H1 (cell line): Measurements from ENCODE around the gene FBXO2. TPM values are rescaled to one million over a fixed set of nuclear protein-coding genes. Genes with fewer than 3 reads are reported as not detected.

ENCODE experiments used
- CTCF ChIA-PET: fragments of 300-600 bp; sonication (Branson Sonifier 250); formaldehyde crosslinking; loops from one replicate; lab custom pipeline; 2021; ENCODE audit not compliant: partially characterized antibody; lab: Charles Lee
- POLR2A ChIA-PET: fragments of 300-600 bp; sonication (Branson Sonifier 250); formaldehyde crosslinking; loops from one replicate; lab custom pipeline; 2021; ENCODE audit warnings: inconsistent platforms; ENCODE audit not compliant: partially characterized antibody; lab: Charles Lee
- DNase-seq, 2 experiments: peaks; one replicate each; pipeline versions ENCODE4 v3.0.0 to v3.0.0-alpha.2; 2010 to 2022; ENCODE audit warnings: low spot score in 2 of 2, low read depth in 1 of 2, mixed read lengths in 1 of 2
- FAIRE-seq: peaks from 2 replicates; lab custom pipeline; 2011; peaks lifted over from hg19 to GRCh38; lab: Jason Lieb, UNC
- H2AFZ ChIP-seq: 2 replicates; pipeline ENCODE4 v1.8.1; 2012; ENCODE audit warnings: low read length, inconsistent platforms
- H2AK5ac ChIP-seq: 2 replicates; pipeline ENCODE4 v1.6.1; 2013; ENCODE audit warnings: low read depth, low read length
- H2BK120ac ChIP-seq: replicated peaks from 2 replicates; pipeline ENCODE3; 2013; ENCODE audit warnings: low read depth, low read length, inconsistent platforms
- H2BK12ac ChIP-seq: 2 replicates; pipeline ENCODE4 v1.6.1; 2013; ENCODE audit warnings: low read depth, low read length
- H2BK15ac ChIP-seq: 2 replicates; pipeline ENCODE4 v1.6.1; 2013; ENCODE audit warnings: low read length
- H2BK20ac ChIP-seq: 2 replicates; pipeline ENCODE4 v1.6.1; 2013; ENCODE audit warnings: low read length
- H2BK5ac ChIP-seq: 2 replicates; pipeline ENCODE4 v1.6.1; 2013; ENCODE audit warnings: low read depth, low read length
- H3K14ac ChIP-seq: 2 replicates; pipeline ENCODE4 v1.6.1; 2013; ENCODE audit warnings: inconsistent platforms; ENCODE audit not compliant: insufficient read length
- H3K18ac ChIP-seq: 2 replicates; pipeline ENCODE4 v1.6.1; 2013; ENCODE audit warnings: low read length; ENCODE audit errors: extremely low read depth
- H3K23ac ChIP-seq: 2 replicates; pipeline ENCODE4 v1.6.1; 2013; ENCODE audit warnings: inconsistent platforms; ENCODE audit not compliant: insufficient read length
- H3K23me2 ChIP-seq: 2 replicates; pipeline ENCODE4 v1.6.1; 2013; ENCODE audit warnings: low read depth, low read length
- H3K27ac ChIP-seq: 2 replicates; pipeline ENCODE4 v1.6.1; 2011; ENCODE audit warnings: low read depth, low read length, inconsistent platforms
- H3K27me3 ChIP-seq, 4 experiments: replicated peaks in 1 of 4; 1 replicate in 1 of 4; 2 replicates in 3 of 4; pipeline versions ENCODE4 v1.6.1 to v1.8.1; 2011 to 2013; ENCODE audit warnings: low read length in 3 of 4, mild to moderate bottlenecking in 3 of 4, inconsistent platforms in 2 of 4, mixed read lengths in 2 of 4, moderate library complexity in 1 of 4; ENCODE audit not compliant: control insufficient read depth in 3 of 4, insufficient read depth in 3 of 4; ENCODE audit errors: extremely low read depth in 1 of 4
- H3K36me3 ChIP-seq, 4 experiments: 2 replicates each; pipeline versions ENCODE4 v1.6.1 to v1.8.1; 2011 to 2013; ENCODE audit warnings: mild to moderate bottlenecking in 4 of 4, low read length in 3 of 4, moderate library complexity in 2 of 4, control low read depth in 1 of 4, inconsistent platforms in 1 of 4; ENCODE audit not compliant: insufficient read depth in 4 of 4, control insufficient read depth in 2 of 4
- H3K4ac ChIP-seq: replicated peaks from 2 replicates; pipeline ENCODE3; 2013; ENCODE audit warnings: low read length, low read depth, mixed read lengths, inconsistent platforms; ENCODE audit not compliant: insufficient read length
- H3K4me1 ChIP-seq, 4 experiments: replicated peaks in 1 of 4; 1 replicate in 1 of 4; 2 replicates in 3 of 4; pipeline versions ENCODE4 v1.6.1 to v1.8.1; 2011 to 2013; ENCODE audit warnings: low read length in 3 of 4, inconsistent platforms in 2 of 4, mixed read lengths in 1 of 4; ENCODE audit not compliant: insufficient read depth in 4 of 4, control insufficient read depth in 3 of 4
- H3K4me2 ChIP-seq, 2 experiments: 2 replicates each; pipeline versions ENCODE4 v1.6.1 to v1.8.1; 2011 to 2013; ENCODE audit warnings: low read depth in 2 of 2, low read length in 2 of 2, control low read depth in 1 of 2, inconsistent platforms in 1 of 2, mild to moderate bottlenecking in 1 of 2; ENCODE audit not compliant: insufficient read depth in 1 of 2
- H3K4me3 ChIP-seq, 4 experiments: fragments of 200-600, 300-600 bp in 1 of 4; sonication (generic), shearing (Covaris generic), sonication (Bioruptor Twin) in 1 of 4; 2 replicates each; pipeline versions ENCODE4 v1.5.1 to v1.8.1; 2011 to 2016; ENCODE audit warnings: low read length in 4 of 4, low read depth in 3 of 4, control low read depth in 2 of 4, inconsistent platforms in 2 of 4, mild to moderate bottlenecking in 2 of 4, mixed read lengths in 1 of 4, moderate library complexity in 1 of 4; ENCODE audit not compliant: insufficient read depth in 2 of 4; ENCODE audit errors: extremely low read depth in 1 of 4
- H3K56ac ChIP-seq: replicated peaks from 2 replicates; pipeline ENCODE3; 2013; ENCODE audit warnings: low read depth, mild to moderate bottlenecking, mixed read lengths, low read length, inconsistent platforms; ENCODE audit not compliant: insufficient read length
- H3K79me1 ChIP-seq: 2 replicates; pipeline ENCODE4 v1.6.1; 2013; ENCODE audit warnings: low read depth, low read length, control low read depth
- H3K79me2 ChIP-seq, 2 experiments: 2 replicates each; pipeline versions ENCODE4 v1.6.1 to v1.8.1; 2012 to 2013; ENCODE audit warnings: low read length in 2 of 2, mild to moderate bottlenecking in 2 of 2, inconsistent platforms in 1 of 2; ENCODE audit not compliant: insufficient read depth in 2 of 2, control insufficient read depth in 1 of 2
- H3K9ac ChIP-seq, 4 experiments: replicated peaks in 1 of 4; 1 replicate in 1 of 4; 2 replicates in 3 of 4; pipeline versions ENCODE4 v1.6.1 to v1.8.1; 2011 to 2013; ENCODE audit warnings: low read depth in 3 of 4, low read length in 3 of 4, control low read depth in 2 of 4, mild to moderate bottlenecking in 2 of 4, moderate library complexity in 2 of 4, inconsistent platforms in 1 of 4; ENCODE audit errors: extremely low read depth in 1 of 4
- H3K9me3 ChIP-seq, 2 experiments: 2 replicates each; pipeline versions ENCODE4 v1.6.1 to v1.8.1; 2012 to 2013; ENCODE audit warnings: mild to moderate bottlenecking in 2 of 2, moderate library complexity in 2 of 2, control low read depth in 1 of 2, inconsistent platforms in 1 of 2, low read depth in 1 of 2, low read length in 1 of 2, mixed read lengths in 1 of 2; ENCODE audit not compliant: insufficient read depth in 2 of 2
- H4K20me1 ChIP-seq, 2 experiments: replicated peaks in 1 of 2; 2 replicates each; pipeline versions ENCODE3 to v1.8.1; 2011 to 2013; ENCODE audit warnings: inconsistent platforms in 2 of 2, low read length in 2 of 2, mild to moderate bottlenecking in 1 of 2; ENCODE audit not compliant: insufficient read depth in 2 of 2, control insufficient read depth in 1 of 2
- H4K5ac ChIP-seq: 2 replicates; pipeline ENCODE4 v1.6.1; 2013; ENCODE audit warnings: low read length, low read depth, mixed read lengths, inconsistent platforms; ENCODE audit not compliant: insufficient read length
- H4K8ac ChIP-seq: 2 replicates; pipeline ENCODE4 v1.8.0; 2013; ENCODE audit warnings: mild to moderate bottlenecking, moderate library complexity, low read length, inconsistent platforms; ENCODE audit not compliant: insufficient read depth; ENCODE audit errors: extremely low read depth
- H4K91ac ChIP-seq: replicated peaks from 2 replicates; pipeline ENCODE3; 2013; ENCODE audit warnings: low read length, mixed read lengths, inconsistent platforms; ENCODE audit not compliant: insufficient read length
- BACH1 ChIP-seq: IDR thresholded peaks from 2 replicates; pipeline ENCODE4 v1.6.1; 2012; ENCODE audit warnings: low read length, improper control_type of control experiment
- CHD2 ChIP-seq: IDR thresholded peaks from 2 replicates; pipeline ENCODE4 v1.6.1; 2012; ENCODE audit warnings: low read length, improper control_type of control experiment
- GABPA ChIP-seq: IDR thresholded peaks from 2 replicates; pipeline ENCODE4 v1.6.1; 2011; ENCODE audit warnings: mild to moderate bottlenecking, low read length, moderate library complexity, borderline replicate concordance; ENCODE audit not compliant: insufficient read depth
- NRF1 ChIP-seq: IDR thresholded peaks from 2 replicates; pipeline ENCODE4 v1.6.1; 2011; ENCODE audit warnings: mild to moderate bottlenecking, low read depth, low read length, improper control_type of control experiment
- WGBS, 2 experiments: shearing (Covaris generic) in 1 of 2; methylation state at CpG; one replicate each; pipeline versions ENCODE4 v1.1.6 to v1.1.7; 2013 to 2015; ENCODE audit warnings: low lambda C conversion rate in 2 of 2, mixed read lengths in 2 of 2, inconsistent platforms in 1 of 2, low coverage in 1 of 2, missing lambda C conversion rate in 1 of 2; ENCODE audit not compliant: insufficient replicate concordance in 2 of 2, insufficient coverage in 1 of 2, insufficient read length in 1 of 2; ENCODE audit errors: extremely low coverage in 1 of 2, missing lambda C conversion rate in 1 of 2; 5-methylcytosine and 5-hydroxymethylcytosine counted together
- polyA plus RNA-seq, 7 experiments: library from polyadenylated mRNA; depleted of rRNA in 3 of 7; stranded (reverse) in 5 of 7; unstranded in 2 of 7; fragments of >200 nt in 5 of 7; fragments of 200-250 nt in 2 of 7; gene quantifications; 1 replicate in 5 of 7; 2 replicates in 1 of 7; 4 replicates in 1 of 7; pipeline versions ENCODE4 v1.2.1 to v1.2.3, GENCODE V29; 2011 to 2013; ENCODE audit warnings: missing spikeins in 2 of 7, mixed read lengths in 2 of 7
- total RNA-seq: library from RNA; stranded (reverse); fragmentation: NEBNext Ultra II Directional; extraction: Animal tissue kit (Norgen Biotek cat#: 25700); gene quantifications from 2 replicates; pipeline ENCODE4 v1.2.1, GENCODE V29; 2021

Gene FBXO2
- total and polyA plus RNA-seq, 2 of the 8 experiments (the other 6 are each of a cell fraction or from before 2014, with no cell fraction given): 51.3 to 57.9 TPM

DNA sequence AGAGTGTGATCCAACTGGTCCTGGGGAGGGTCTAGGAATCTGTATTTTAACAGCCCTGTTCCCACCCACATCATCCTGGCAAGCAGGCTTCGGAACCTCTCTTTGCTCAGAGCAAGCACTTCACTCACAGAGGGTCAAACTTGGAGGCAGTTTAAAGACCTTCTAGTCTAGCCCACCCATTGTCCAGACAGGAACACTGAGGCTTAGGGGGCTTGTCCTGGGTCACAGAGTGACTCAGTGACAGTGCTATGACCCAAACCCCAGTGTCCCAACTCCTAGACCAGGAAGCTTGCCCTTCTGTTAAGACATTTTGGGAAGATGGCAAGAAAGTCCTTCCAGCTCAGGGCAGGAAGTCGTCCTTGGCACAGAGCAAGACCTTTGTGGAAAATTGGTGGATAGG lies 36.5 kb downstream of the FBXO2 start:
- no peaks in the 10 kb centered on the region; a peak in 1 of 8 replicates for H3K36me3 ChIP-seq
- no peak overlapping the region for H3K4me2 ChIP-seq
- POLR2A ChIA-PET: no interaction called here
- peaks cover 0 to 2% (median 0%) of the 10 kb centered on the region in 4 experiments; a peak in 1 of 7 replicates for H3K27me3 ChIP-seq
- no peaks in the 10 kb centered on the region for H3K79me2 ChIP-seq
- no peaks in the 10 kb centered on the region for H3K79me1 ChIP-seq
- FAIRE-seq (no peak), DNase-seq (no peak)
- no peak overlapping the region for H4K91ac ChIP-seq
- no peaks in the 10 kb centered on the region for H3K4me1 ChIP-seq
- H2AFZ ChIP-seq: no peak overlapping the region
- H3K23ac ChIP-seq: no peak overlapping the region
- no peaks in the 10 kb centered on the region for H3K23me2 ChIP-seq
- H3K9me3 ChIP-seq: no peaks in the 10 kb centered on the region
- no peak overlapping the region for H2AK5ac ChIP-seq
- CTCF ChIA-PET: interaction anchor here (0.6 to 2.6 kb wide), 10 partner anchors 16 to 220 kb away, joined by 3 to 15 read pairs (median 4); no protein-coding TSS in a partner anchor
- no peak overlapping the region for H3K14ac ChIP-seq
- no peaks in the 10 kb centered on the region for H4K20me1 ChIP-seq
- H3K56ac ChIP-seq: no peak overlapping the region
- WGBS, 2 experiments: 84% methylated on average over 2 of the region's 2 CpGs; no CpG with 5 or more reads in 1 of the 2 experiments
- 0 out of 2 replicates have a peak overlapping the region, but pooled peaks have one; percentile 8 for H2BK5ac ChIP-seq
- H3K27ac ChIP-seq: no peak overlapping the region
- no peak overlapping the region for H3K4ac ChIP-seq
- no peak overlapping the region for H2BK20ac ChIP-seq
- H2BK15ac ChIP-seq: 0 out of 2 replicates have a peak overlapping the region, but pooled peaks have one; percentile 13
- H3K18ac ChIP-seq: no peak overlapping the region
- H2BK12ac ChIP-seq: no peak overlapping the region
- H4K8ac ChIP-seq: no peak overlapping the region
- H3K4me3 ChIP-seq: no peak overlapping the region
- H2BK120ac ChIP-seq: no peak overlapping the region
- H4K5ac ChIP-seq: no peak overlapping the region
- H3K9ac ChIP-seq: no peak overlapping the region
- TF ChIP-seq BACH1 (no peak), CHD2 (no peak), NRF1 (no peak), GABPA (no peak)
